ENCODE measurements around the gene HECTD4.

DNA sequence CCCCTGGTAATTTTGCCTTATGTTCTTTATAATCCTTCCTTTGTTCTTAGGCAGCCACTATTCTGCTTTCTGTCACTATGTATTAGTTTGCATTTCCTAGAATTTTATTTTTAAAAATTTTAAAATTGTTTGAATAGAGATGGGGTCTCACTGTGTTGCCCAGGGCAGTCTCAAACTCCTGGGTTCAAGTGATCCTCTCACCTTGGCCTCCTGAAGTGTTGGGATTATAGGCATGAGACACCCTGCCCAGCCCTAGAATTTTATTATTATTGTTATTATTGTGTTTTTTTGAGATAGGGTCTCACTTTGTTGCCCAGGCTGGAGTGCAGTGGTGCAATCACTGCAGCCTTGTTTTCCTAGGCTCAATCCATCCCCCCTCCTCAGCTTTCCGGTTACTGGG lies 39.1 kb upstream of the HECTD4 start:
- TF ChIP-seq, protein P1, sequence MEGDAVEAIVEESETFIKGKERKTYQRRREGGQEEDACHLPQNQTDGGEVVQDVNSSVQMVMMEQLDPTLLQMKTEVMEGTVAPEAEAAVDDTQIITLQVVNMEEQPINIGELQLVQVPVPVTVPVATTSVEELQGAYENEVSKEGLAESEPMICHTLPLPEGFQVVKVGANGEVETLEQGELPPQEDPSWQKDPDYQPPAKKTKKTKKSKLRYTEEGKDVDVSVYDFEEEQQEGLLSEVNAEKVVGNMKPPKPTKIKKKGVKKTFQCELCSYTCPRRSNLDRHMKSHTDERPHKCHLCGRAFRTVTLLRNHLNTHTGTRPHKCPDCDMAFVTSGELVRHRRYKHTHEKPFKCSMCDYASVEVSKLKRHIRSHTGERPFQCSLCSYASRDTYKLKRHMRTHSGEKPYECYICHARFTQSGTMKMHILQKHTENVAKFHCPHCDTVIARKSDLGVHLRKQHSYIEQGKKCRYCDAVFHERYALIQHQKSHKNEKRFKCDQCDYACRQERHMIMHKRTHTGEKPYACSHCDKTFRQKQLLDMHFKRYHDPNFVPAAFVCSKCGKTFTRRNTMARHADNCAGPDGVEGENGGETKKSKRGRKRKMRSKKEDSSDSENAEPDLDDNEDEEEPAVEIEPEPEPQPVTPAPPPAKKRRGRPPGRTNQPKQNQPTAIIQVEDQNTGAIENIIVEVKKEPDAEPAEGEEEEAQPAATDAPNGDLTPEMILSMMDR (IDR thresholded peaks at IDR 0.05; ENCODE audit: low read depth, low read length, missing input control) = no peak
- TF ChIP-seq TAF1 (conservative IDR thresholded peaks at IDR 0.05) (no peak), RXRA (IDR thresholded peaks at IDR 0.05) (no peak)
- TF ChIP-seq, protein P2, sequence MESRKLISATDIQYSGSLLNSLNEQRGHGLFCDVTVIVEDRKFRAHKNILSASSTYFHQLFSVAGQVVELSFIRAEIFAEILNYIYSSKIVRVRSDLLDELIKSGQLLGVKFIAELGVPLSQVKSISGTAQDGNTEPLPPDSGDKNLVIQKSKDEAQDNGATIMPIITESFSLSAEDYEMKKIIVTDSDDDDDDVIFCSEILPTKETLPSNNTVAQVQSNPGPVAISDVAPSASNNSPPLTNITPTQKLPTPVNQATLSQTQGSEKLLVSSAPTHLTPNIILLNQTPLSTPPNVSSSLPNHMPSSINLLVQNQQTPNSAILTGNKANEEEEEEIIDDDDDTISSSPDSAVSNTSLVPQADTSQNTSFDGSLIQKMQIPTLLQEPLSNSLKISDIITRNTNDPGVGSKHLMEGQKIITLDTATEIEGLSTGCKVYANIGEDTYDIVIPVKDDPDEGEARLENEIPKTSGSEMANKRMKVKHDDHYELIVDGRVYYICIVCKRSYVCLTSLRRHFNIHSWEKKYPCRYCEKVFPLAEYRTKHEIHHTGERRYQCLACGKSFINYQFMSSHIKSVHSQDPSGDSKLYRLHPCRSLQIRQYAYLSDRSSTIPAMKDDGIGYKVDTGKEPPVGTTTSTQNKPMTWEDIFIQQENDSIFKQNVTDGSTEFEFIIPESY (IDR thresholded peaks at IDR 0.05) = no peak
- TF ChIP-seq, protein P3, sequence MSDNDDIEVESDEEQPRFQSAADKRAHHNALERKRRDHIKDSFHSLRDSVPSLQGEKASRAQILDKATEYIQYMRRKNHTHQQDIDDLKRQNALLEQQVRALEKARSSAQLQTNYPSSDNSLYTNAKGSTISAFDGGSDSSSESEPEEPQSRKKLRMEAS (IDR thresholded peaks at IDR 0.05) = no peak

All from liver (tissue), 3 donors.